ENCODE measurements around the gene STN1.

Gene STN1

GRCh38 chr10:103894441-103894864 is 23.5 kb downstream of the STN1 start:
- ATAC-seq: no peak
- no peak for DNase-seq

GRCh38 chr10:103893817-103894216 is 24.2 kb downstream of the STN1 start:
- ATAC-seq (no peak), DNase-seq (no peak)

- ATAC-seq: no peak
- DNase-seq: no peak
These were observed 25.8 kb downstream of the STN1 start for GRCh38 chr10:103892181-103892580.

- ATAC-seq (no peak), DNase-seq (no peak)
These were observed 27.3 kb downstream of the STN1 start for GRCh38 chr10:103890688-103891087.

- peak; percentile 68 for ATAC-seq
- peak; percentile 23 for DNase-seq
These were observed 27.8 kb downstream of the STN1 start for GRCh38 chr10:103890194-103890658.

- ATAC-seq (no peak), DNase-seq (no peak)
These were observed 28.8 kb downstream of the STN1 start for GRCh38 chr10:103889121-103889720.

GRCh38 chr10:103888113-103888841 is 29.7 kb downstream of the STN1 start:
- ATAC-seq (peak; percentile 71), DNase-seq (peak; percentile 22)

- ATAC-seq (no peak), DNase-seq (no peak)
These were observed 32.4 kb downstream of the STN1 start for GRCh38 chr10:103885617-103886016.

GRCh38 chr10:103884681-103885139 is 33.3 kb downstream of the STN1 start:
- peak; percentile 22 for DNase-seq
- ATAC-seq: no peak

- ATAC-seq: no peak
These were observed 35.5 kb downstream of the STN1 start for GRCh38 chr10:103882285-103883007.

GRCh38 chr10:103881416-103882284 is 36.3 kb downstream of the STN1 start:
- no peak for DNase-seq
- ATAC-seq: no peak

More at GRCh38 chr10:103882285-103883007, 35.5 kb downstream of the STN1 start:
- no peak for DNase-seq

- ATAC-seq (no peak), DNase-seq (no peak)
These were observed 38.2 kb downstream of the STN1 start for GRCh38 chr10:103879831-103880230.

- no peak for ATAC-seq
- DNase-seq: no peak
These were observed 38.6 kb downstream of the STN1 start for GRCh38 chr10:103879409-103879808.

- ATAC-seq (no peak), DNase-seq (no peak)
These were observed 40.1 kb downstream of the STN1 start for GRCh38 chr10:103877861-103878260.

GRCh38 chr10:103876155-103876554 is 41.8 kb downstream of the STN1 start:
- no peak for ATAC-seq

GRCh38 chr10:103874730-103875129 is 43.3 kb downstream of the STN1 start:
- DNase-seq (no peak), ATAC-seq (no peak)

More at GRCh38 chr10:103876155-103876554, 41.8 kb downstream of the STN1 start:
- DNase-seq: no peak

GRCh38 chr10:103872137-103872931 is 45.6 kb downstream of the STN1 start:
- DNase-seq (no peak), ATAC-seq (no peak)

- ATAC-seq (no peak), DNase-seq (no peak)
These were observed 47.0 kb downstream of the STN1 start for GRCh38 chr10:103871006-103871405.

- no peak for ATAC-seq
- DNase-seq: no peak
These were observed 47.5 kb downstream of the STN1 start for GRCh38 chr10:103870516-103870915.

- ATAC-seq (no peak), DNase-seq (no peak)
These were observed 48.6 kb downstream of the STN1 start for GRCh38 chr10:103869336-103869735.

GRCh38 chr10:103868200-103868599 is 49.8 kb downstream of the STN1 start:
- ATAC-seq (no peak), DNase-seq (no peak)

Measured in stimulated activated naive CD8-positive, alpha-beta T cell treated with anti-CD3 and anti-CD28 coated beads, Interleukin-15, Interleukin-2, amounts not matched to agents 100 U/mL and 50 U/mL, for 24 hours (primary cell).